22Rv1 (cell line): ENCODE results near the gene CCL25.

ENCODE experiments used
- CTCF ChIP-seq: fragments of 450-650 bp; IDR thresholded peaks from 2 replicates; pipeline ENCODE4 v1.5.1; 2017; ENCODE audit warnings: mild to moderate bottlenecking
- ZFX ChIP-seq: fragments of 450-650 bp; IDR thresholded peaks from 2 replicates; pipeline ENCODE4 v1.6.1; 2017; ENCODE audit warnings: antibody characterized with exemption, borderline replicate concordance

GRCh38 chr19:8054169-8054568, 1.6 kb downstream of the CCL25 start:
- TF ChIP-seq CTCF (no peak), ZFX (no peak)
